A549 (cell line): Measurements from ENCODE around the gene CCDC57.

ENCODE experiments used
- CTCF ChIP-seq: fragments of >200 bp; sonication (Bioruptor Twin); formaldehyde crosslinking; IDR thresholded peaks from 3 replicates; pipeline ENCODE4 v1.5.1; 2016
- FOSB ChIP-seq: fragments of 250-450 bp; sonication (Bioruptor Pico); IDR thresholded peaks from 2 replicates; pipeline ENCODE4 v1.5.0; 2020; ENCODE audit warnings: mild to moderate bottlenecking, moderate library complexity
- RARB ChIP-seq: fragments of 250-450 bp; sonication (Bioruptor Pico); IDR thresholded peaks from 2 replicates; pipeline ENCODE4 v1.8.0; 2021; ENCODE audit warnings: mild to moderate bottlenecking, moderate library complexity

- TF ChIP-seq FOSB = no peak
- TF ChIP-seq RARB = no peak
- no peak for TF ChIP-seq CTCF
Measured at GRCh38 chr17:82252511-82253178, 40.0 kb upstream of the CCDC57 start.
